Measurements from ENCODE around the gene KLK7.

The KLK7 gene

DNA sequence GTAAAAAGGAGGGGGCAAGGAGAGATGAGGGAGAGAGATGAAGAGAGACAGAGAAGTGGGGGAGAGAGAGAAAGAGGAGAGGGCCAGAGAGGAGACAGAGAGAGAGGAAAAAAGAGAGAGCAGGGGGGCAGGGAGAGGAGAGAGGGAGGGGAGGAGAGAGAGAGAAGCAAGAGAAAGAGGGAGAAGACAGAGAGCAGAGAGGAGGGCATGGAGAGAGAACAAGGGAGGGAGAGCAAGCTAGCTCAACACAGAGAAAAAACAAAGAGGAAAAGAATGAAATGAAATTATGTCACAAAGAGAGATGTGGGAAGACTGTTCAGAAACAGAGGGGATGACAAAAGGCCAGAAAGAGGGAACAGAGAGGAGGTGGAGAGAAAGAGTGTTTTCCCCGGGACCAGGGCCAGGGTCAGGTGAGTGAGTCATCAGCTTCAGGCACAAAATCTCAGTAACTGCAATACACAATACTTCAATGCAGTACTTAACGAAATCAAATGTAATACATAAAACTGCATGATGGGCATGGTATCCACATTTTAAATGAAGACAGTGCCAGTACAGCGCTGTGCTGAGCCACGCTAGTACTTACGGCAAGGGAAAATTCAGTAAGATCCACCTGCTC lies 4.8 kb downstream of the KLK7 start:
- no peaks in the 10 kb centered on the region for H3K9me2 ChIP-seq (replicated peaks; ENCODE audit: insufficient read depth, low read length)
- no peak overlapping the region for H2AFZ ChIP-seq (ENCODE audit: low read depth, low read length, severe bottlenecking)
- TF ChIP-seq EZH2phosphoT487 (conservative IDR thresholded peaks at IDR 0.05; ENCODE audit: low read length) (no peak), CTCF (IDR thresholded peaks at IDR 0.05; ENCODE audit: insufficient read depth, low read length, poor library complexity, severe bottlenecking) (no peak)
- H3K4me3 ChIP-seq (ENCODE audit: insufficient read depth, low read length, poor library complexity, severe bottlenecking) = no peak overlapping the region
- H3K9me3 ChIP-seq (ENCODE audit: insufficient read depth, low read length) = no peaks in the 10 kb centered on the region
- no peaks in the 10 kb centered on the region for H3K36me3 ChIP-seq (ENCODE audit: low read length)
- no peak overlapping the region for H3K4me2 ChIP-seq (ENCODE audit: low read depth, low read length, poor library complexity, severe bottlenecking)
- no peaks in the 10 kb centered on the region for H4K20me1 ChIP-seq (ENCODE audit: low read depth, low read length)
- no peaks in the 10 kb centered on the region for H3K79me2 ChIP-seq (ENCODE audit: insufficient read depth, low read length)
- no peak overlapping the region for H3K9ac ChIP-seq (ENCODE audit: low read length)
- H3K27ac ChIP-seq (ENCODE audit: low read depth, low read length) = no peak overlapping the region
- H3F3A ChIP-seq (ENCODE audit: insufficient read depth) = no peaks in the 10 kb centered on the region
- H3K27me3 ChIP-seq (ENCODE audit: low read length) = no peaks in the 10 kb centered on the region

GRCh38 chr19:50977626-50978025 lies 6.1 kb downstream of the KLK7 start:
- Histone ChIP-seq H3K27ac (ENCODE audit: low read depth, low read length) (no peak overlapping the region), H3K27me3 (ENCODE audit: low read length) (no peaks in the 10 kb centered on the region), H3K9me3 (ENCODE audit: insufficient read depth, low read length) (no peaks in the 10 kb centered on the region), H3K36me3 (ENCODE audit: low read length) (no peaks in the 10 kb centered on the region), H3K9me2 (replicated peaks; ENCODE audit: insufficient read depth, low read length) (no peaks in the 10 kb centered on the region), H3K9ac (ENCODE audit: low read length) (no peak overlapping the region), H3F3A (ENCODE audit: insufficient read depth) (no peaks in the 10 kb centered on the region), H3K4me2 (ENCODE audit: low read depth, low read length, poor library complexity, severe bottlenecking) (no peak overlapping the region), H2AFZ (ENCODE audit: low read depth, low read length, severe bottlenecking) (no peak overlapping the region), H3K79me2 (ENCODE audit: insufficient read depth, low read length) (no peaks in the 10 kb centered on the region), H4K20me1 (ENCODE audit: low read depth, low read length) (no peaks in the 10 kb centered on the region), H3K4me3 (ENCODE audit: insufficient read depth, low read length, poor library complexity, severe bottlenecking) (no peak overlapping the region)
- TF ChIP-seq EZH2phosphoT487 (conservative IDR thresholded peaks at IDR 0.05; ENCODE audit: low read length) (no peak), CTCF (IDR thresholded peaks at IDR 0.05; ENCODE audit: insufficient read depth, low read length, poor library complexity, severe bottlenecking) (no peak)

- H3K9me3 ChIP-seq (ENCODE audit: insufficient read depth, low read length) = no peaks in the 10 kb centered on the region
- no peaks in the 10 kb centered on the region for H3K9me2 ChIP-seq (replicated peaks; ENCODE audit: insufficient read depth, low read length)
- no peak overlapping the region for H3K4me2 ChIP-seq (ENCODE audit: low read depth, low read length, poor library complexity, severe bottlenecking)
- no peaks in the 10 kb centered on the region for H3K27me3 ChIP-seq (ENCODE audit: low read length)
- H3K79me2 ChIP-seq (ENCODE audit: insufficient read depth, low read length) = no peaks in the 10 kb centered on the region
- no peak for TF ChIP-seq CTCF (IDR thresholded peaks at IDR 0.05; ENCODE audit: insufficient read depth, low read length, poor library complexity, severe bottlenecking)
- TF ChIP-seq EZH2phosphoT487 (conservative IDR thresholded peaks at IDR 0.05; ENCODE audit: low read length) = no peak
- H3K9ac ChIP-seq (ENCODE audit: low read length) = no peak overlapping the region
- H3K4me3 ChIP-seq (ENCODE audit: insufficient read depth, low read length, poor library complexity, severe bottlenecking) = no peak overlapping the region
- H3F3A ChIP-seq (ENCODE audit: insufficient read depth) = no peaks in the 10 kb centered on the region
- no peaks in the 10 kb centered on the region for H3K36me3 ChIP-seq (ENCODE audit: low read length)
- no peak overlapping the region for H2AFZ ChIP-seq (ENCODE audit: low read depth, low read length, severe bottlenecking)
- no peak overlapping the region for H3K27ac ChIP-seq (ENCODE audit: low read depth, low read length)
- H4K20me1 ChIP-seq (ENCODE audit: low read depth, low read length) = no peaks in the 10 kb centered on the region
Measured at GRCh38 chr19:50975766-50976165, 8.0 kb downstream of the KLK7 start.

All from SU-DHL-6 (cell line).